GM06990 (cell line): ENCODE data around the gene SLC25A17.

ENCODE experiments used
- DNase-seq: peaks from one replicate; pipeline ENCODE4 v3.0.0-alpha.2; 2011; ENCODE audit not compliant: insufficient read length; ENCODE audit errors: extremely low read depth
- H3K27me3 ChIP-seq: replicated peaks from 2 replicates; pipeline ENCODE4 v1.6.0; 2011; ENCODE audit warnings: low read length; ENCODE audit not compliant: control insufficient read depth, insufficient read depth
- H3K36me3 ChIP-seq: 2 replicates; pipeline ENCODE4 v1.5.1; 2011; ENCODE audit warnings: low read length; ENCODE audit not compliant: control insufficient read depth, insufficient read depth
- H3K4me3 ChIP-seq: replicated peaks from 2 replicates; pipeline ENCODE4 v1.5.1; 2011; ENCODE audit warnings: low read depth, mild to moderate bottlenecking, control low read depth, low read length
- CTCF ChIP-seq: IDR thresholded peaks from 2 replicates; pipeline ENCODE4 v1.5.1; 2011; ENCODE audit warnings: low read length, control low read depth, mild to moderate bottlenecking, inconsistent platforms; ENCODE audit not compliant: insufficient read depth, poor library complexity, severe bottlenecking

Gene SLC25A17

DNA sequence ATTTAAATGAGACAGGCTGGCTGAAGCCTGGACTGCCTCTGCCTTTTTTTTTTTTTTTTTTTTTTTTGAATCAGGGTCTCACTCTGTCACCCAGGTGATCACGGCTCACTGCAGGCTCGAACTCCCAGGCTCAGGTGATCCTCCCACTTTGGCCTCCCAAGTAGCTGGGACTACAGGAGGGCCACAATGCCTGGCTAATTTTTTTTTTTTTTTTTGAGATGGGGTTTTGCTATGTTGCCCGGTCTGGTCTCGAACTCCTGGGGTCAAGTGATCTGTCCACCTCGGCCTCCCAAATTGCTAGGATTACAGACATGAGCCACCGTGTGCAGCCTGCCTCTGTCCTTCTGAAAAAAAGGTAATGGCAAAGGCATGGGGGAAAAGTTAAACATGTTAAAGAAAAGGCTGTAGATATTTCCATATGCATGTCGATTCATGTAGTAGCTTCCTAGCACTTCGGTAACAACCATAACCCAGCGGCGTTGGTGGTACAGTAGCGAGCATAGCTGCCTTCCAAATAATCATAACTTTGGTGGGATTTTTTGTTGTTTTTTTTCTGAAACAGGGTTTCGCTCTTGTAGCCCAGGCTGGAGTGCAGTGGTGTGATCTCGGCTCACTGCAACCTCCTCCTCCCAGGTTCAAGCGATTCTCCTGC is 91.1 kb downstream of the SLC25A17 start:
- Histone ChIP-seq H3K36me3 (no peaks in the 10 kb centered on the region), H3K4me3 (no peak overlapping the region), H3K27me3 (no peaks in the 10 kb centered on the region)
- DNase-seq, result no peak
- TF ChIP-seq CTCF, result no peak

GRCh38 chr22:40727070-40727963 is 91.8 kb downstream of the SLC25A17 start:
- no peaks in the 10 kb centered on the region for H3K27me3 ChIP-seq
- DNase-seq, result no peak
- no peak for TF ChIP-seq CTCF
- no peaks in the 10 kb centered on the region for H3K36me3 ChIP-seq
- no peak overlapping the region for H3K4me3 ChIP-seq

DNA sequence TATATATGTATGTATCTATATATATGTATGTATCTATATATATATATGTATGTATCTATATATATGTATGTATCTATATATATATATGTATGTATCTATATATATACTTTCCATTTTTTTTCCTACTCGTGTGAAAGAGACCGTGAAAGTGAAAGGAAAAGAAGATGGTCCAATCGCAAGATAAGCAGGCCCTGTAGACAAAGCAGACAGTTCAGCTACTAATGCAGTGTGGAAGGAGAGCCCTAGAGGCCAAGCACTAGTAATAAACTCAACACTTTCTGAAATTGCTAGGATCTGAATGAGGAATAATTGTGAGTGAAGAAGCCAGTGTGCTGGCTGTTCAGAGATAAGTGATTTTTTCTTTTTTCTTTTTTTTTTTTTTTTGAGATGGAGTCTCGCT is 92.6 kb downstream of the SLC25A17 start:
- no peaks in the 10 kb centered on the region for H3K36me3 ChIP-seq
- peak; percentile 29 for DNase-seq
- no peak for TF ChIP-seq CTCF
- H3K27me3 ChIP-seq, result no peaks in the 10 kb centered on the region
- H3K4me3 ChIP-seq, result no peak overlapping the region

GRCh38 chr22:40723396-40723933 is 95.7 kb downstream of the SLC25A17 start:
- no peaks in the 10 kb centered on the region for H3K36me3 ChIP-seq
- no peaks in the 10 kb centered on the region; the same call in 1 of the 2 replicates for H3K27me3 ChIP-seq
- no peak overlapping the region for H3K4me3 ChIP-seq
- TF ChIP-seq CTCF, result no peak
- no peak for DNase-seq

GRCh38 chr22:40721266-40721665 is 97.9 kb downstream of the SLC25A17 start:
- Histone ChIP-seq H3K27me3 (no peaks in the 10 kb centered on the region; the same call in 1 of the 2 replicates), H3K4me3 (no peak overlapping the region), H3K36me3 (no peaks in the 10 kb centered on the region)
- DNase-seq, result no peak
- no peak for TF ChIP-seq CTCF
